Measurements from ENCODE around the gene FAM219B.

DNA sequence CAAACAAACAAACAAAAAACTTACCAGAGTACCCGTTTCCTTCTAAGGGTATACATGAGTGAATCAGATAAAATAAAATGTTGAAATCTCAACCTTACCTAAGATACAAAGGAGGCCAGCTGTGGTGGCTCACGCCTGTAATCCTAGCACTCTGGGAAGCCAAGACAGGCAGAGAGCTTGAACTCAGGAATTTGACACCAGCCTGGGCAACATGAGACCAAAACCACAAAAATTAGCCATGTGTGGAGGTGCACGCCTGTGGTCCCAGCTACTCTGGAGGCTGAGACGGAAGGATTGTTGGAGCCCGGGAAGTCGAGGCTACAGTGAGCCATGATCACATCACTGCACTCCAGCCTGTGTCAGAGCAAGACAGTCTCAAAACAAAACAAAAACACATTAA is 11.0 kb upstream of the FAM219B start:
- TF ChIP-seq, protein P1, sequence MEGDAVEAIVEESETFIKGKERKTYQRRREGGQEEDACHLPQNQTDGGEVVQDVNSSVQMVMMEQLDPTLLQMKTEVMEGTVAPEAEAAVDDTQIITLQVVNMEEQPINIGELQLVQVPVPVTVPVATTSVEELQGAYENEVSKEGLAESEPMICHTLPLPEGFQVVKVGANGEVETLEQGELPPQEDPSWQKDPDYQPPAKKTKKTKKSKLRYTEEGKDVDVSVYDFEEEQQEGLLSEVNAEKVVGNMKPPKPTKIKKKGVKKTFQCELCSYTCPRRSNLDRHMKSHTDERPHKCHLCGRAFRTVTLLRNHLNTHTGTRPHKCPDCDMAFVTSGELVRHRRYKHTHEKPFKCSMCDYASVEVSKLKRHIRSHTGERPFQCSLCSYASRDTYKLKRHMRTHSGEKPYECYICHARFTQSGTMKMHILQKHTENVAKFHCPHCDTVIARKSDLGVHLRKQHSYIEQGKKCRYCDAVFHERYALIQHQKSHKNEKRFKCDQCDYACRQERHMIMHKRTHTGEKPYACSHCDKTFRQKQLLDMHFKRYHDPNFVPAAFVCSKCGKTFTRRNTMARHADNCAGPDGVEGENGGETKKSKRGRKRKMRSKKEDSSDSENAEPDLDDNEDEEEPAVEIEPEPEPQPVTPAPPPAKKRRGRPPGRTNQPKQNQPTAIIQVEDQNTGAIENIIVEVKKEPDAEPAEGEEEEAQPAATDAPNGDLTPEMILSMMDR (conservative IDR thresholded peaks at IDR 0.05), result no peak
- no peak for TF ChIP-seq EZH2 (IDR thresholded peaks at IDR 0.05; ENCODE audit: low read depth)
